Fibroblast of skin of right biceps (primary cell): ENCODE measurements around the gene BRICD5.

ENCODE experiments used
- DNase-seq: peaks from one replicate; pipeline ENCODE4 v3.0.0-alpha.2; 2013

The BRICD5 gene

GRCh38 chr16:2196162-2196980 lies 14.3 kb downstream of the BRICD5 start, which contains the start of gene CASKIN1:
Gene CASKIN1 (minus strand): TSS chr16:2196605. CDS start chr16:2196432, 173 bp downstream.
- no peak for DNase-seq

GRCh38 chr16:2195322-2196161 lies 15.1 kb downstream of the BRICD5 start:
- no peak for DNase-seq

GRCh38 chr16:2194852-2195321 lies 15.8 kb downstream of the BRICD5 start:
- DNase-seq = peak; percentile 28

- peak; percentile 56 for DNase-seq
Observed at GRCh38 chr16:2194166-2194834, 16.4 kb downstream of the BRICD5 start.

- DNase-seq = no peak
Observed at GRCh38 chr16:2191446-2191706, 19.3 kb downstream of the BRICD5 start.

- DNase-seq = no peak
Observed at GRCh38 chr16:2190659-2191445, 19.8 kb downstream of the BRICD5 start.

GRCh38 chr16:2190002-2190658 lies 20.5 kb downstream of the BRICD5 start:
- DNase-seq = no peak

GRCh38 chr16:2189252-2189893 lies 21.3 kb downstream of the BRICD5 start:
- DNase-seq = no peak

- no peak for DNase-seq
Observed at GRCh38 chr16:2188395-2188794, 22.3 kb downstream of the BRICD5 start.

- no peak for DNase-seq
Observed at GRCh38 chr16:2187212-2187611, 23.5 kb downstream of the BRICD5 start.

GRCh38 chr16:2186505-2186904 lies 24.2 kb downstream of the BRICD5 start:
- no peak for DNase-seq

- DNase-seq = no peak
Observed at GRCh38 chr16:2186064-2186463, 24.6 kb downstream of the BRICD5 start.

GRCh38 chr16:2184962-2185361 lies 25.7 kb downstream of the BRICD5 start:
- no peak for DNase-seq

- DNase-seq = no peak
Observed at GRCh38 chr16:2184346-2184745, 26.3 kb downstream of the BRICD5 start.

- no peak for DNase-seq
Observed at GRCh38 chr16:2183671-2184070, 27.0 kb downstream of the BRICD5 start.

GRCh38 chr16:2181952-2182351 lies 28.7 kb downstream of the BRICD5 start:
- DNase-seq = no peak

GRCh38 chr16:2180962-2181923 lies 29.4 kb downstream of the BRICD5 start:
- no peak for DNase-seq

- DNase-seq = no peak
Observed at GRCh38 chr16:2180461-2180860, 30.2 kb downstream of the BRICD5 start.

- no peak for DNase-seq
Observed at GRCh38 chr16:2179576-2179975, 31.1 kb downstream of the BRICD5 start.

GRCh38 chr16:2179107-2179501 lies 31.6 kb downstream of the BRICD5 start:
- no peak for DNase-seq
